ENCODE data around the gene MUC7. TPM values are rescaled to one million over a fixed set of nuclear protein-coding genes. Genes with fewer than 3 reads are reported as not detected.

MUC7 gene
- total RNA-seq, 4 donors from 2014 or later = not detected

- intact Hi-C loops (cut with DNase I; ENCODE audit: low total_unique reads) = no loop called here
- no peak for DNase-seq
- in situ Hi-C loops (cut with MboI; ENCODE audit: low pct_ligation_motif_present in 1 of 4, low pct_unique_long_range_greater_than_20kb in 1 of 4, low sequenced_read_pairs in 3 of 4) = no loop called here
- no peaks in the 10 kb centered on the region for H3K4me1 ChIP-seq
- no peaks in the 10 kb centered on the region for H3K36me3 ChIP-seq
- no peak overlapping the region for H3K27ac ChIP-seq
- TF ChIP-seq POLR2A (IDR thresholded peaks at IDR 0.05) (no peak), EP300 (IDR thresholded peaks at IDR 0.05; ENCODE audit: low read depth) (no peak), POLR2AphosphoS5 (IDR thresholded peaks at IDR 0.05) (no peak)
- TF ChIP-seq, protein P1, sequence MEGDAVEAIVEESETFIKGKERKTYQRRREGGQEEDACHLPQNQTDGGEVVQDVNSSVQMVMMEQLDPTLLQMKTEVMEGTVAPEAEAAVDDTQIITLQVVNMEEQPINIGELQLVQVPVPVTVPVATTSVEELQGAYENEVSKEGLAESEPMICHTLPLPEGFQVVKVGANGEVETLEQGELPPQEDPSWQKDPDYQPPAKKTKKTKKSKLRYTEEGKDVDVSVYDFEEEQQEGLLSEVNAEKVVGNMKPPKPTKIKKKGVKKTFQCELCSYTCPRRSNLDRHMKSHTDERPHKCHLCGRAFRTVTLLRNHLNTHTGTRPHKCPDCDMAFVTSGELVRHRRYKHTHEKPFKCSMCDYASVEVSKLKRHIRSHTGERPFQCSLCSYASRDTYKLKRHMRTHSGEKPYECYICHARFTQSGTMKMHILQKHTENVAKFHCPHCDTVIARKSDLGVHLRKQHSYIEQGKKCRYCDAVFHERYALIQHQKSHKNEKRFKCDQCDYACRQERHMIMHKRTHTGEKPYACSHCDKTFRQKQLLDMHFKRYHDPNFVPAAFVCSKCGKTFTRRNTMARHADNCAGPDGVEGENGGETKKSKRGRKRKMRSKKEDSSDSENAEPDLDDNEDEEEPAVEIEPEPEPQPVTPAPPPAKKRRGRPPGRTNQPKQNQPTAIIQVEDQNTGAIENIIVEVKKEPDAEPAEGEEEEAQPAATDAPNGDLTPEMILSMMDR (IDR thresholded peaks at IDR 0.05) = no peak
- no peaks in the 10 kb centered on the region for H3K27me3 ChIP-seq
- no peaks in the 10 kb centered on the region for H3K9me3 ChIP-seq
- H3K4me3 ChIP-seq = no peak overlapping the region
These were observed 29.5 kb upstream of the MUC7 start for GRCh38 chr4:70442474-70442873.

DNA sequence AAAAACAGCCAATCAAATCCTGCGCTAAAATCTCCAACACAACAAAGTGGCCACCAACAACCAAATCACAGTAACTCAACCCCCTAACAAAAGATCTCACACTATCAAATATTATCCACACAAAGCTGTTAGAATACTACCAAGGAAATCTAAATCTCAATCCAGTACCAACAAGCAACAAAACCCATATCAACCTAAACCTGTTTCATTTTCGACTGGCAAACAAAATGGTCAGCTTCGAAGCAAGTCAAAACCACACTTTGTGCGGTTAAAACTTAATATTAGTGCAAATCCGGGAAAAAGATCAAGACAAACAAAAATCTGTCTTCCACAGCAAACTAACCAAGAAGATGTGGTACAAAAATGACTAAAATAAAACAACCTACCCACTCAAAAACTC lies 28.7 kb upstream of the MUC7 start:
- in situ Hi-C loops (cut with MboI; ENCODE audit: low pct_ligation_motif_present in 1 of 4, low pct_unique_long_range_greater_than_20kb in 1 of 4, low sequenced_read_pairs in 3 of 4) = no loop called here

DNA sequence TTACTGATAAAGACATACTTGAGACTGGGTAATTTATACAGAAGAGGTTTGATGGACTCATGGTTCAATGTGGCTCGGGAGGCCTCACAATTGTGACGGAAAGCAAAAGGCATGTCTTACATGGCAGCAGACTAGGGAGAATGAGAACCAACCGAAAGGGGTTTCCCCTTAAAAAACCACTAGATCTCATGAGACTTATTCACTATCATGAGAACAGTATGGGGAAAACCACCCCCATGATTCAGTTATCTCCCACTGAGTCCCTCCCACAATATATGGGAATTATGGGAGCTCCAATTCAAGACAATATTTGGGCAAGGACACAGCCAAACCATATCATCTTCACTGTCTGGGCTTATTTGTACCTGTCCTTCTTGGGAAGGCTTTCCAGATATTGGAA lies 22.8 kb upstream of the MUC7 start:
- intact Hi-C loops (cut with DNase I; ENCODE audit: low total_unique reads) = no loop called here
- TF ChIP-seq EP300 (IDR thresholded peaks at IDR 0.05; ENCODE audit: low read depth) = no peak
- no peak for TF ChIP-seq POLR2A (IDR thresholded peaks at IDR 0.05)
- TF ChIP-seq, protein P1 (IDR thresholded peaks at IDR 0.05) = no peak
- TF ChIP-seq POLR2AphosphoS5 (IDR thresholded peaks at IDR 0.05) = no peak
- in situ Hi-C loops (cut with MboI; ENCODE audit: low pct_ligation_motif_present in 1 of 4, low pct_unique_long_range_greater_than_20kb in 1 of 4, low sequenced_read_pairs in 3 of 4) = no loop called here
- no peaks in the 10 kb centered on the region for H3K36me3 ChIP-seq
- no peak for DNase-seq
- no peak overlapping the region for H3K27ac ChIP-seq
- H3K4me3 ChIP-seq = no peak overlapping the region
- 73 to 79% methylated on average over 3 of the region's 3 CpGs for WGBS, 2 donors (ENCODE audit: low coverage in 1 of 2)
- no peaks in the 10 kb centered on the region for H3K27me3 ChIP-seq
- H3K4me1 ChIP-seq = no peaks in the 10 kb centered on the region
- H3K9me3 ChIP-seq = no peaks in the 10 kb centered on the region

More for the DNA sequence above, 28.7 kb upstream of the MUC7 start:
- Histone ChIP-seq H3K27ac (no peak overlapping the region), H3K27me3 (no peaks in the 10 kb centered on the region), H3K4me1 (no peaks in the 10 kb centered on the region), H3K9me3 (no peaks in the 10 kb centered on the region), H3K4me3 (no peak overlapping the region), H3K36me3 (no peaks in the 10 kb centered on the region)
- no peak for DNase-seq
- intact Hi-C loops (cut with DNase I; ENCODE audit: low total_unique reads) = no loop called here
- 82% methylated on average over 5 of the region's 5 CpGs; no CpG with 5 or more reads in 1 of the 2 donors for WGBS, 2 donors (ENCODE audit: low coverage in 1 of 2)
- TF ChIP-seq EP300 (IDR thresholded peaks at IDR 0.05; ENCODE audit: low read depth) (no peak), POLR2A (IDR thresholded peaks at IDR 0.05) (no peak), POLR2AphosphoS5 (IDR thresholded peaks at IDR 0.05) (no peak)
- TF ChIP-seq, protein P1 (IDR thresholded peaks at IDR 0.05) = no peak

GRCh38 chr4:70452946-70453345 lies 19.1 kb upstream of the MUC7 start:
- intact Hi-C loops (cut with DNase I; ENCODE audit: low total_unique reads) (no loop called here), in situ Hi-C loops (cut with MboI; ENCODE audit: low pct_ligation_motif_present in 1 of 4, low pct_unique_long_range_greater_than_20kb in 1 of 4, low sequenced_read_pairs in 3 of 4) (no loop called here)
- no peaks in the 10 kb centered on the region for H3K36me3 ChIP-seq
- WGBS, 2 donors (ENCODE audit: low coverage in 1 of 2) = 0 to 18% methylated on average over 1 of the region's 1 CpG
- H3K4me1 ChIP-seq = no peaks in the 10 kb centered on the region
- TF ChIP-seq, protein P1 (IDR thresholded peaks at IDR 0.05) = no peak
- TF ChIP-seq POLR2A (IDR thresholded peaks at IDR 0.05) = no peak
- no peak for TF ChIP-seq POLR2AphosphoS5 (IDR thresholded peaks at IDR 0.05)
- H3K27me3 ChIP-seq = no peaks in the 10 kb centered on the region
- DNase-seq = no peak
- H3K4me3 ChIP-seq = no peak overlapping the region
- H3K27ac ChIP-seq = no peak overlapping the region
- no peaks in the 10 kb centered on the region for H3K9me3 ChIP-seq
